Measurements from ENCODE around the gene USE1. TPM values are rescaled to one million over a fixed set of nuclear protein-coding genes. Genes with fewer than 3 reads are reported as not detected.

Gene USE1
- total RNA-seq, 1 experiment from 2014 or later: 47.9 TPM

DNA sequence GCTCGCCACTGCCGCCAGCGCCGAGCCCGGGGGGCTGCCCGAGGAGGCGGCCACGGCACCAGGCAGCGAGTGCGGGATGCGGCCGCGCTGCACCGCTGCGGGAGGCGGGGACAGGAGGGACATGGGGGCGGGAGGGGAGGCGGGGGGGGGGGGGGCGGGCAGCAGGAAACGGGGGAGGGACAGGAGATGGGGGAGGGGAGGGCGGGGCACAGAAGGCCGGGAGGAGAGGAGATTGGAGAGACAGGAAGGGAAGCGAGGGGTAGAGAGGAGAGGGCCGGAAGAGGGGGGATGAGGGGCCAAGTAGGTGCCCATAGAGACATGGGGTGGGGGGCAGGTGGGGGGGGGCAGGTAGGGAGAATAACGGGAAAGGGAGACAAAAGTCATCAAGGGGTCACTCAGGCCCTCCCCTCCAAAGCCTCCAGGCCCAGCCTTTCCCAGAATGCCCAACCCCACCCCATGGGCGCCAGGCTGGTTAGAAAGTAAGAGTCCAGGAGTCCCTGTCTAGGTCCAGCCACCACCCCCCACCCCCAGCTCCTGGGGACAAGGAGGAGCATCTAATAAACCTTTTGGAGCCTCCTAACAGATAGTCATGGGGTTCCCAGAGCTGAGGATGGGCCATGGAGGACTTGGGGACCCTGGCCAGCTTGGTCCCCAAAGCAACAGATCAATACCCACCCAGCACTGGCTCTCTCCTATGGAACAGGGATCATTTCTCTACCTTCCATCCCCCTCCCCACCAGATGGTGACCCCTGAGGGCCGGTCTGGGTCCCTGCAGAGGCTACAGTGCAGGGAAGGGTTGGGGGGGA is 21.0 kb downstream of the USE1 start:
- intact Hi-C loops (cut with micrococcal nuclease): no loop called here
- CTCF ChIA-PET: interaction anchor here (0.5 to 0.8 kb wide), 2 partner anchors 57 to 162 kb away, joined by 4 to 5 read pairs; no protein-coding TSS in a partner anchor
- Mint-ChIP-seq H3K36me3 (ENCODE audit: insufficient read depth, unreplicated experiment) (peaks cover 64% of the 10 kb centered on the region), H3K4me1 (ENCODE audit: insufficient read depth, unreplicated experiment) (peaks cover 2% of the 10 kb centered on the region), H3K9me3 (ENCODE audit: unreplicated experiment) (no peaks in the 10 kb centered on the region), H3K27ac (ENCODE audit: low read depth, unreplicated experiment) (no peak overlapping the region), H3K4me3 (ENCODE audit: unreplicated experiment) (peak overlapping the region; percentile 57), H3K27me3 (ENCODE audit: insufficient read depth, unreplicated experiment) (no peaks in the 10 kb centered on the region)
- BruUV-seq (replicated peaks): no TSS peak
- peak; percentile 37 for DNase-seq (ENCODE audit: unreplicated experiment)
- TF ChIP-seq, protein P1, sequence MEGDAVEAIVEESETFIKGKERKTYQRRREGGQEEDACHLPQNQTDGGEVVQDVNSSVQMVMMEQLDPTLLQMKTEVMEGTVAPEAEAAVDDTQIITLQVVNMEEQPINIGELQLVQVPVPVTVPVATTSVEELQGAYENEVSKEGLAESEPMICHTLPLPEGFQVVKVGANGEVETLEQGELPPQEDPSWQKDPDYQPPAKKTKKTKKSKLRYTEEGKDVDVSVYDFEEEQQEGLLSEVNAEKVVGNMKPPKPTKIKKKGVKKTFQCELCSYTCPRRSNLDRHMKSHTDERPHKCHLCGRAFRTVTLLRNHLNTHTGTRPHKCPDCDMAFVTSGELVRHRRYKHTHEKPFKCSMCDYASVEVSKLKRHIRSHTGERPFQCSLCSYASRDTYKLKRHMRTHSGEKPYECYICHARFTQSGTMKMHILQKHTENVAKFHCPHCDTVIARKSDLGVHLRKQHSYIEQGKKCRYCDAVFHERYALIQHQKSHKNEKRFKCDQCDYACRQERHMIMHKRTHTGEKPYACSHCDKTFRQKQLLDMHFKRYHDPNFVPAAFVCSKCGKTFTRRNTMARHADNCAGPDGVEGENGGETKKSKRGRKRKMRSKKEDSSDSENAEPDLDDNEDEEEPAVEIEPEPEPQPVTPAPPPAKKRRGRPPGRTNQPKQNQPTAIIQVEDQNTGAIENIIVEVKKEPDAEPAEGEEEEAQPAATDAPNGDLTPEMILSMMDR (IDR thresholded peaks at IDR 0.05; ENCODE audit: unreplicated experiment): no peak
- POLR2A ChIA-PET: interaction anchor here (0.8 to 3.7 kb wide), 4 partner anchors 8 to 56 kb away, joined by 3 to 35 read pairs (median 12); partner anchors contain the start of genes NR2F6, OCEL1 and USE1

DNA sequence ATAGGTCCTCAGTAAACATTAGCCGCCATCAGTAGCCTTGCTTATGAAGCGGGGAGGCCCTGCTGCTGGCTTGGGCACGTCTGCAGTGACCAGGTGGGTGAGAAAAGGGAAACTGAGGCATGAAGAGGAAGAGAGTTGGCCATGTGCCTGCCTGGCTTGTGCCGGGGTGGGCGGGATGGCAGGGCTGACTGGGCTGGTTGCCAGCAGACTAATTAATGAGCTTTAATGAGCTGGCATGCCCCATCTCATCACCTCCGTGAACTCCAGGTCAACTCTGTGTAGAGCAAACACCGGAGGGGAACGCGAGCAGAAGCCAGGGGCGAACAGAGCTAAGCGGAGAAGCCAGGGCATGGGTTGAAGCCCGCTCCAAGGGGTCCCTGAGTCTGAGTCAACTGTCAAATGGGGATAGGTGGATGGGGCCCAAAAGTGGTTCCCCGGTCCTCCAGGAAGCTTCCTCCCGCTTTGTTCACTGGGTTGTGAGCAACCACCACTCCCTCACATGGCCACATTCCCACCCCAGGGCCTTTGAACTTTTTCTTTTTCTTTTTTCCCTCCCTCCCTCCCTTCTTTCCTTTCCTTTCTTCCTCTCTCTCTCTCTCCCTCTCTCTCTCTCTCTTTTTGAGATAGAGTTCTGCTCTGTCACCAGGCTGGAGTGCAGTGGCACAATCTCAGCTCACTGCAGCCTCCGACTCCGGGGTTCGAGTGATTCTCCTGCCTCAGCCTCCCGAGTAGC is 21.8 kb downstream of the USE1 start:
- ChIA-PET CTCF (no interaction called here), POLR2A (interaction anchor here (3.3 to 3.7 kb wide), 2 partner anchors 7 to 11 kb away, joined by 20 to 35 read pairs; partner anchors contain the start of genes NR2F6 and OCEL1)
- Mint-ChIP-seq H3K27ac (ENCODE audit: low read depth, unreplicated experiment) (no peak overlapping the region), H3K27me3 (ENCODE audit: insufficient read depth, unreplicated experiment) (no peaks in the 10 kb centered on the region), H3K36me3 (ENCODE audit: insufficient read depth, unreplicated experiment) (peaks cover 63% of the 10 kb centered on the region), H3K4me1 (ENCODE audit: insufficient read depth, unreplicated experiment) (peaks cover 9% of the 10 kb centered on the region), H3K4me3 (ENCODE audit: unreplicated experiment) (no peak overlapping the region), H3K9me3 (ENCODE audit: unreplicated experiment) (no peaks in the 10 kb centered on the region)
- no TSS peak for BruUV-seq (replicated peaks)
- DNase-seq (ENCODE audit: unreplicated experiment): no peak
- TF ChIP-seq, protein P1 (IDR thresholded peaks at IDR 0.05; ENCODE audit: unreplicated experiment): no peak
- intact Hi-C loops (cut with micrococcal nuclease): no loop called here

DNA sequence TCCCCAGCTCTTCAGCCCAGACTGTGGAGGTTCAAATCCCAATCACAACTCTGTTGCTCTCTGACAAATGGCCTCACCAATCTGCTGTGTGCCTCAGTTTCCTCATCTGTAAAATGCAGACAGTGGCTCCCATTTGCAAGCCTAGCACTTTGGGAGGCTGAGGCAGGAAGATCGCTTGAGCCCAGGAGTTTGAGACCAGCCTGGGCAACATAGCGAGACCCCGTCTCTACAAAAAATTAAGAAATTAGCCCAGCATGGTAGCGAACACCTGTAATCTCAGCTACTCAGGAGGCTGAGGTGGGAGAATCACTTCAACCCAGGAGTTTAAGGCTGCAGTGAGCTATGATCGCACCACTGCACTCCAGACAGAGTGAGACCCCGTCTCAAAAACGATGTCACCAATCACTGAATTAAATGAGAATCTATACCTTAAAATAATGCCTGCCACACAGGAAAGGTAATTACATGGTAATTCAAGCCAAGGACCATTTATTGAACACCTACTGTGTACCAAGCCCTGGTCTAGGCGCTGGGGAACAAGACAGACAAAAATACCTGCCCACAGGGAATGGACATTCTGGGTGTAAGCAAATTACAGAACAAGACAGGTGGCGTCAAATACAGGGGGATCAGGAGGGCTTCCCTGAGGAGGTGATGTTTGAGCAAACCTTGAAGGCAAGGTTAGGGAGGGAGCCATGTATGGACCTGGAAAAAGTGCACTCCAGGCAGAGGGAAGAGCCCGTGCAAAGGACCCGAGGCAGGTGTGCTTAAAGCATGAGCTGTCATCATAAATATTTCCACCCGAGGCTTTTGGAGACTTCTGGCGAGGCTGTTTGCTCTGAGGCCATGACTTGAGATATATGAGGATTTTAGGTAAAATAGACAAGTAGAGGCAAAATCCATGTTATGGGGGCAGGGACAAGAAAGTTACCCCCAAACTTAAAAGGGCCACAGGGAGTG is 22.9 kb downstream of the USE1 start:
- intact Hi-C loops (cut with micrococcal nuclease): no loop called here
- TF ChIP-seq, protein P1 (IDR thresholded peaks at IDR 0.05; ENCODE audit: unreplicated experiment): no peak
- peak overlapping the region; percentile 41 for H3K27ac Mint-ChIP-seq (ENCODE audit: low read depth, unreplicated experiment)
- H3K4me3 Mint-ChIP-seq (ENCODE audit: unreplicated experiment): no peak overlapping the region
- H3K36me3 Mint-ChIP-seq (ENCODE audit: insufficient read depth, unreplicated experiment): peaks cover 53% of the 10 kb centered on the region
- no peaks in the 10 kb centered on the region for H3K9me3 Mint-ChIP-seq (ENCODE audit: unreplicated experiment)
- CTCF ChIA-PET: interaction anchor here (0.7 to 1.4 kb wide), 2 partner anchors 45 to 149 kb away, joined by 3 to 4 read pairs; no protein-coding TSS in a partner anchor
- peaks cover 14% of the 10 kb centered on the region for H3K4me1 Mint-ChIP-seq (ENCODE audit: insufficient read depth, unreplicated experiment)
- H3K27me3 Mint-ChIP-seq (ENCODE audit: insufficient read depth, unreplicated experiment): no peaks in the 10 kb centered on the region
- POLR2A ChIA-PET: interaction anchor here (3.3 kb wide), 1 partner anchor 12 kb away, joined by 35 read pairs; the partner anchor contains the start of gene OCEL1
- no TSS peak for BruUV-seq (replicated peaks)
- no peak for DNase-seq (ENCODE audit: unreplicated experiment)
